ENCODE measurements around the gene TMEM59L.

DNA sequence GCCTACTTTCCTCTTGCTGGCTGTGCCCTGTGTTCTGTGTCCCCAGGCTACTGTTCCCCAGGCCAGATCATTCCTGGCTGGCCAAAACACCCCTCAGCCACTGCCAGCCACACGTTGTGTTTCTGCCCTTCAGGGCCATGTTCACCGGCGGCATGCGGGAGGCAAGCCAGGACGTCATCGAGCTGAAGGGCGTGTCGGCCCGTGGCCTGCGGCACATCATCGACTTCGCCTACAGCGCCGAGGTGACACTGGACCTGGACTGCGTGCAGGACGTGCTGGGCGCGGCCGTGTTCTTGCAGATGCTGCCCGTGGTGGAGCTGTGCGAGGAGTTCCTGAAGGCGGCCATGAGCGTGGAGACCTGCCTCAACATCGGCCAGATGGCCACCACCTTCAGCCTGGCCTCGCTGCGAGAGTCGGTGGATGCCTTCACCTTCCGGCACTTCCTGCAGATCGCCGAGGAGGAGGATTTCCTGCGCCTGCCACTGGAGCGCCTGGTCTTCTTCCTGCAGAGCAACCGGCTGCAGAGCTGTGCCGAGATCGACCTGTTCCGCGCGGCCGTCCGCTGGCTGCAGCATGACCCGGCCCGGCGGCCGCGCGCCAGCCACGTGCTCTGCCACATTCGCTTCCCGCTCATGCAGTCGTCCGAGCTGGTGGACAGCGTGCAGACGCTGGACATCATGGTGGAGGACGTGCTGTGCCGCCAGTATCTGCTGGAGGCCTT is 55.0 kb downstream of the TMEM59L start:
- TF ChIP-seq CTCF (IDR thresholded peaks at IDR 0.05 in 2 of 3, conservative IDR thresholded peaks at IDR 0.05 in 1 of 3; ENCODE audit: control insufficient read depth in 2 of 3, extremely low read depth in 1 of 3, insufficient read depth in 1 of 3, low read depth in 3 of 3, low read length in 3 of 3) (no peak), FOXK2 (IDR thresholded peaks at IDR 0.05) (no peak), MTA2 (IDR thresholded peaks at IDR 0.05; ENCODE audit: low read depth) (no peak), SIN3A (IDR thresholded peaks at IDR 0.05; ENCODE audit: low read depth, low read length) (no peak), E2F4 (IDR thresholded peaks at IDR 0.05; ENCODE audit: low read depth, low read length) (no peak), SREBF2 (IDR thresholded peaks at IDR 0.05; ENCODE audit: low read length) (no peak)
- TF ChIP-seq, protein P1, sequence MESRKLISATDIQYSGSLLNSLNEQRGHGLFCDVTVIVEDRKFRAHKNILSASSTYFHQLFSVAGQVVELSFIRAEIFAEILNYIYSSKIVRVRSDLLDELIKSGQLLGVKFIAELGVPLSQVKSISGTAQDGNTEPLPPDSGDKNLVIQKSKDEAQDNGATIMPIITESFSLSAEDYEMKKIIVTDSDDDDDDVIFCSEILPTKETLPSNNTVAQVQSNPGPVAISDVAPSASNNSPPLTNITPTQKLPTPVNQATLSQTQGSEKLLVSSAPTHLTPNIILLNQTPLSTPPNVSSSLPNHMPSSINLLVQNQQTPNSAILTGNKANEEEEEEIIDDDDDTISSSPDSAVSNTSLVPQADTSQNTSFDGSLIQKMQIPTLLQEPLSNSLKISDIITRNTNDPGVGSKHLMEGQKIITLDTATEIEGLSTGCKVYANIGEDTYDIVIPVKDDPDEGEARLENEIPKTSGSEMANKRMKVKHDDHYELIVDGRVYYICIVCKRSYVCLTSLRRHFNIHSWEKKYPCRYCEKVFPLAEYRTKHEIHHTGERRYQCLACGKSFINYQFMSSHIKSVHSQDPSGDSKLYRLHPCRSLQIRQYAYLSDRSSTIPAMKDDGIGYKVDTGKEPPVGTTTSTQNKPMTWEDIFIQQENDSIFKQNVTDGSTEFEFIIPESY (IDR thresholded peaks at IDR 0.05), result no peak
- TF ChIP-seq, protein P2, sequence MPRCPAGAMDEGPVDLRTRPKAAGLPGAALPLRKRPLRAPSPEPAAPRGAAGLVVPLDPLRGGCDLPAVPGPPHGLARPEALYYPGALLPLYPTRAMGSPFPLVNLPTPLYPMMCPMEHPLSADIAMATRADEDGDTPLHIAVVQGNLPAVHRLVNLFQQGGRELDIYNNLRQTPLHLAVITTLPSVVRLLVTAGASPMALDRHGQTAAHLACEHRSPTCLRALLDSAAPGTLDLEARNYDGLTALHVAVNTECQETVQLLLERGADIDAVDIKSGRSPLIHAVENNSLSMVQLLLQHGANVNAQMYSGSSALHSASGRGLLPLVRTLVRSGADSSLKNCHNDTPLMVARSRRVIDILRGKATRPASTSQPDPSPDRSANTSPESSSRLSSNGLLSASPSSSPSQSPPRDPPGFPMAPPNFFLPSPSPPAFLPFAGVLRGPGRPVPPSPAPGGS (IDR thresholded peaks at IDR 0.05; ENCODE audit: borderline replicate concordance, insufficient read depth, low read depth, low read length, poor library complexity, severe bottlenecking), result no peak
